NCI-H1105 (cell line): ENCODE results near the gene PXDC1.
"Not testable (repeated sequence)": the region's sequence is repeated elsewhere in the genome, so short reads cannot be mapped to it uniquely, and the experiment has no call there.

ENCODE experiments used
- DNase-seq: peaks from one replicate; lab custom pipeline; 2025; lab: John Stamatoyannopoulos, UW

PXDC1 gene

GRCh38 chr6:3708540-3708939 lies 43.0 kb downstream of the PXDC1 start:
- no peak for DNase-seq

- DNase-seq, result no peak
Observed at GRCh38 chr6:3707751-3708412, 43.6 kb downstream of the PXDC1 start.

- no peak for DNase-seq
Observed at GRCh38 chr6:3707024-3707423, 44.5 kb downstream of the PXDC1 start.

GRCh38 chr6:3706547-3706946 lies 45.0 kb downstream of the PXDC1 start:
- no peak for DNase-seq

- DNase-seq, result no peak
Observed at GRCh38 chr6:3701631-3702030, 49.9 kb downstream of the PXDC1 start.

GRCh38 chr6:3699231-3699630 lies 52.3 kb downstream of the PXDC1 start:
- no peak for DNase-seq

- DNase-seq, result no peak
Observed at GRCh38 chr6:3698021-3698420, 53.5 kb downstream of the PXDC1 start.

- no peak for DNase-seq
Observed at GRCh38 chr6:3697609-3698008, 53.9 kb downstream of the PXDC1 start.

GRCh38 chr6:3696525-3697088 lies 54.9 kb downstream of the PXDC1 start:
- no peak for DNase-seq

GRCh38 chr6:3695065-3695817 lies 56.3 kb downstream of the PXDC1 start:
- no peak for DNase-seq

- no peak for DNase-seq
Observed at GRCh38 chr6:3693831-3694230, 57.7 kb downstream of the PXDC1 start.

- no peak for DNase-seq
Observed at GRCh38 chr6:3690506-3690905, 61.0 kb downstream of the PXDC1 start.

GRCh38 chr6:3687847-3688246 lies 63.7 kb downstream of the PXDC1 start:
- peak; percentile 7 for DNase-seq

GRCh38 chr6:3683331-3683730 lies 68.2 kb downstream of the PXDC1 start:
- DNase-seq, result no peak

GRCh38 chr6:3678946-3679345 lies 72.6 kb downstream of the PXDC1 start:
- no peak for DNase-seq

- not testable (repeated sequence) for DNase-seq
Observed at GRCh38 chr6:3677751-3678150, 73.8 kb downstream of the PXDC1 start.

- DNase-seq, result not testable (repeated sequence)
Observed at GRCh38 chr6:3677351-3677750, 74.2 kb downstream of the PXDC1 start.
